ENCODE data around the gene FAM43B.

DNA sequence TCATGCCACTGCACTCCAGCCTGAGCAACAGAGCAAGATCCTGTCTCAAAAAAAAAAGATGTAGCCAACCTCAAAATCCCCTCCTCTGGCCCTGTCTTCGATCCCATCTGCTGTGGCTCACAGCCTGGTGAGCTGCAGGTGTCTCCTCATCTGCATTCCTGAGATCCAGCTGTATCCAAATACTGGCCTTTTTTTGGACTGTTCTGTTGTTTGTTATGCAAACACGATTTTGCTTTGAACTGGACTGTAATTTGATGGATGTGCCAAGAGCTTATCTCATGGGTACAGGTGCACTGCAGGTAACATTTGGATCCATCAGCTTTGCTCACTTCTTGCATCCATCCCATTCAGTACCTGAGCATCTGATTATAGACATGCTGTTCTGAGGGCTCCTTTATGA is 14.1 kb upstream of the FAM43B start:
- TF ChIP-seq POLR2A (IDR thresholded peaks at IDR 0.05; ENCODE audit: low read length) (no peak), GATA1 (IDR thresholded peaks at IDR 0.05; ENCODE audit: low read depth, low read length) (no peak)
